CD14-positive monocyte (primary cell): Measurements from ENCODE around the gene SHISA6. TPM values are rescaled to one million over a fixed set of nuclear protein-coding genes. Genes with fewer than 3 reads are reported as not detected.

ENCODE experiments used
- DNase-seq, 3 donors: peaks; one replicate each; pipeline ENCODE4 v3.0.0-alpha.2; 2011 to 2022
- H2AFZ ChIP-seq: 2 replicates; pipeline ENCODE4 v1.6.0; 2012; ENCODE audit warnings: mild to moderate bottlenecking, low read depth, low read length, inconsistent platforms; ENCODE audit not compliant: insufficient read depth, poor library complexity, severe bottlenecking
- H3K27ac ChIP-seq, 2 donors: 1 replicate in 1 of 2; 2 replicates in 1 of 2; pipeline ENCODE4 v1.5.1; 2012 to 2013; ENCODE audit warnings: low read length in 2 of 2, control low read depth in 1 of 2, inconsistent platforms in 1 of 2, low read depth in 1 of 2, mild to moderate bottlenecking in 1 of 2
- H3K27me3 ChIP-seq, 2 donors: one replicate each; pipeline versions ENCODE4 v1.6.0 to v1.6.1; 2011 to 2013; ENCODE audit warnings: low read length in 2 of 2; ENCODE audit not compliant: control insufficient read depth in 2 of 2, insufficient read depth in 2 of 2
- H3K36me3 ChIP-seq, 2 donors: replicated peaks in 1 of 2; 1 replicate in 1 of 2; 2 replicates in 1 of 2; pipeline versions ENCODE4 v1.5.1 to v1.6.1; 2012 to 2013; ENCODE audit warnings: low read length in 2 of 2, control low read depth in 1 of 2, inconsistent platforms in 1 of 2, mild to moderate bottlenecking in 1 of 2; ENCODE audit not compliant: insufficient read depth in 2 of 2, control insufficient read depth in 1 of 2
- H3K4me1 ChIP-seq, 2 donors: 1 replicate in 1 of 2; 2 replicates in 1 of 2; pipeline versions ENCODE4 v1.5.1 to v1.6.1; 2012 to 2013; ENCODE audit warnings: low read length in 2 of 2, control low read depth in 1 of 2, inconsistent platforms in 1 of 2, mild to moderate bottlenecking in 1 of 2, moderate library complexity in 1 of 2; ENCODE audit not compliant: insufficient read depth in 2 of 2, control insufficient read depth in 1 of 2
- H3K4me2 ChIP-seq: replicated peaks from 2 replicates; pipeline ENCODE3; 2012; ENCODE audit warnings: low read length, moderate library complexity, mild to moderate bottlenecking; ENCODE audit not compliant: poor library complexity, severe bottlenecking; ENCODE audit errors: extremely low read depth
- H3K4me3 ChIP-seq, 3 experiments: fragments of 200-600 bp in 1 of 3; sonication (generic) in 1 of 3; replicated peaks in 1 of 3; 1 replicate in 2 of 3; 2 replicates in 1 of 3; pipeline ENCODE4 v1.5.1; 2011 to 2013; ENCODE audit warnings: low read length in 3 of 3, mild to moderate bottlenecking in 3 of 3, control low read depth in 2 of 3, low read depth in 2 of 3, inconsistent platforms in 1 of 3, moderate library complexity in 1 of 3
- H3K79me2 ChIP-seq: 2 replicates; pipeline ENCODE4 v1.6.0; 2012; ENCODE audit warnings: mild to moderate bottlenecking, control low read depth, inconsistent platforms, low read length, moderate library complexity; ENCODE audit not compliant: insufficient read depth
- H3K9ac ChIP-seq: 2 replicates; pipeline ENCODE4 v1.6.0; 2017; ENCODE audit warnings: low read length, mild to moderate bottlenecking; ENCODE audit not compliant: insufficient read depth, poor library complexity, severe bottlenecking
- H3K9me3 ChIP-seq, 2 donors: replicated peaks in 1 of 2; 1 replicate in 1 of 2; 2 replicates in 1 of 2; pipeline versions ENCODE4 v1.5.1 to v1.6.1; 2012 to 2013; ENCODE audit warnings: low read length in 2 of 2, control low read depth in 1 of 2; ENCODE audit not compliant: control insufficient read depth in 1 of 2, insufficient read depth in 1 of 2
- H4K20me1 ChIP-seq: 2 replicates; pipeline ENCODE4 v1.6.0; 2012; ENCODE audit warnings: mild to moderate bottlenecking, low read length, control low read depth, moderate library complexity; ENCODE audit not compliant: insufficient read depth
- H3K27ac Mint-ChIP-seq, 7 donors: one replicate each; pipeline ENCODE4 v1.8.0; 2020; ENCODE audit warnings: mild to moderate bottlenecking in 7 of 7, mixed read lengths in 7 of 7, moderate library complexity in 6 of 7, inconsistent platforms in 2 of 7
- H3K27me3 Mint-ChIP-seq, 3 donors: one replicate each; pipeline ENCODE4 v1.8.0; 2021 to 2022; ENCODE audit warnings: low read depth in 3 of 3, mild to moderate bottlenecking in 3 of 3, mixed read lengths in 3 of 3, moderate library complexity in 3 of 3, inconsistent platforms in 1 of 3
- H3K36me3 Mint-ChIP-seq, 2 donors: one replicate each; pipeline ENCODE4 v1.8.0; 2020; ENCODE audit warnings: mixed read lengths in 2 of 2, inconsistent platforms in 1 of 2, mild to moderate bottlenecking in 1 of 2
- H3K4me1 Mint-ChIP-seq: one replicate; pipeline ENCODE4 v1.8.0; 2020; ENCODE audit warnings: mild to moderate bottlenecking, mixed read lengths
- H3K4me3 Mint-ChIP-seq, 2 donors: one replicate each; pipeline ENCODE4 v1.8.0; 2020; ENCODE audit warnings: mild to moderate bottlenecking in 2 of 2, mixed read lengths in 2 of 2, moderate library complexity in 1 of 2
- H3K9me3 Mint-ChIP-seq, 7 donors: one replicate each; pipeline ENCODE4 v1.8.0; 2020 to 2022; ENCODE audit warnings: mixed read lengths in 7 of 7, mild to moderate bottlenecking in 6 of 7, moderate library complexity in 6 of 7, inconsistent platforms in 2 of 7
- WGBS: methylation state at CpG from one replicate; pipeline ENCODE4 v1.1.5; 2013; ENCODE audit warnings: missing lambda C conversion rate; ENCODE audit not compliant: insufficient coverage; 5-methylcytosine and 5-hydroxymethylcytosine counted together
- intact Hi-C, 2 donors: fragments of 100-400 bp; cut with micrococcal nuclease; formaldehyde crosslinking; loops; one replicate each; pipeline versions ENCODE4 v1.15.0 to v1.15.1; 2023
- polyA plus RNA-seq, 3 donors: library from polyadenylated mRNA; depleted of rRNA in 1 of 3; unstranded in 2 of 3; stranded (reverse) in 1 of 3; fragments of 300-500 nt in 2 of 3; fragments of >200 nt in 1 of 3; fragmentation: Illumina TruSeq in 2 of 3; gene quantifications; 1 replicate in 2 of 3; 2 replicates in 1 of 3; pipeline ENCODE4 v1.2.3, GENCODE V29; 2012 to 2021
- TF ChIP-seq, protein P1 (sequence below): fragments of 200-600 bp; IDR thresholded peaks from one replicate; pipeline ENCODE4 v1.8.0; 2022; ENCODE audit warnings: antibody characterized with exemption, mild to moderate bottlenecking

Gene SHISA6
- polyA plus RNA-seq, 3 donors: not detected

DNA sequence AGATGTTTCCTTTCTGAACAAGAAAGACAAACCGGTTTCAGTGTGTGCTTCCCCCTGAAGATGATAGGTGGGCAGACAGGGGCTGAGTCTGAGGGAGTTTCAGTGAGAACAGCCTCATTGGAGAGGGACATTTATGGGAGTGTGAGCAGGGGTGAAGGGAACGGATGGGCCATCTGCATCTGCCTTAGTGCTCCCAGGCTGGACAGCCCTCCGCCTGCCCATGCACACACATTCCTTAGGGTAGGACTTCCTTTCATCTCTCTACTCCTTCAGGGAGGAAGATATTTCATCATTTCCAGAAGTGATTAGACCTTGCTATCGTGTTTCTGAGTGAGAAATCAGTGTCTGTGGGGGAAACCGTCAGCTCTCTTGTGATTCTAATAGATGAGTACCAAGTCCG, 3.8 kb downstream of the SHISA6 start:
- Mint-ChIP-seq H3K9me3 (peaks cover 0 to 13% (median 3%) of the 10 kb centered on the region in 7 donors), H3K36me3 (no peaks in the 10 kb centered on the region), H3K4me3 (no peak overlapping the region), H3K27ac (no peak overlapping the region), H3K4me1 (no peaks in the 10 kb centered on the region), H3K27me3 (peaks cover 27 to 42% (median 28%) of the 10 kb centered on the region in 3 donors)
- Histone ChIP-seq H2AFZ (no peak overlapping the region), H3K36me3 (no peaks in the 10 kb centered on the region), H3K4me2 (no peak overlapping the region), H3K27me3 (peaks cover 12 to 35% of the 10 kb centered on the region in 2 donors), H3K27ac (no peak overlapping the region), H3K4me3 (no peak overlapping the region), H3K9me3 (peaks cover 0 to 11% of the 10 kb centered on the region in 2 donors), H3K79me2 (no peaks in the 10 kb centered on the region), H3K9ac (no peak overlapping the region), H4K20me1 (no peaks in the 10 kb centered on the region), H3K4me1 (no peaks in the 10 kb centered on the region)
- TF ChIP-seq, protein P1, sequence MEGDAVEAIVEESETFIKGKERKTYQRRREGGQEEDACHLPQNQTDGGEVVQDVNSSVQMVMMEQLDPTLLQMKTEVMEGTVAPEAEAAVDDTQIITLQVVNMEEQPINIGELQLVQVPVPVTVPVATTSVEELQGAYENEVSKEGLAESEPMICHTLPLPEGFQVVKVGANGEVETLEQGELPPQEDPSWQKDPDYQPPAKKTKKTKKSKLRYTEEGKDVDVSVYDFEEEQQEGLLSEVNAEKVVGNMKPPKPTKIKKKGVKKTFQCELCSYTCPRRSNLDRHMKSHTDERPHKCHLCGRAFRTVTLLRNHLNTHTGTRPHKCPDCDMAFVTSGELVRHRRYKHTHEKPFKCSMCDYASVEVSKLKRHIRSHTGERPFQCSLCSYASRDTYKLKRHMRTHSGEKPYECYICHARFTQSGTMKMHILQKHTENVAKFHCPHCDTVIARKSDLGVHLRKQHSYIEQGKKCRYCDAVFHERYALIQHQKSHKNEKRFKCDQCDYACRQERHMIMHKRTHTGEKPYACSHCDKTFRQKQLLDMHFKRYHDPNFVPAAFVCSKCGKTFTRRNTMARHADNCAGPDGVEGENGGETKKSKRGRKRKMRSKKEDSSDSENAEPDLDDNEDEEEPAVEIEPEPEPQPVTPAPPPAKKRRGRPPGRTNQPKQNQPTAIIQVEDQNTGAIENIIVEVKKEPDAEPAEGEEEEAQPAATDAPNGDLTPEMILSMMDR: no peak
- DNase-seq: no peak
- 40% methylated on average over 3 of the region's 6 CpGs for WGBS
- intact Hi-C loops: no loop called here

DNA sequence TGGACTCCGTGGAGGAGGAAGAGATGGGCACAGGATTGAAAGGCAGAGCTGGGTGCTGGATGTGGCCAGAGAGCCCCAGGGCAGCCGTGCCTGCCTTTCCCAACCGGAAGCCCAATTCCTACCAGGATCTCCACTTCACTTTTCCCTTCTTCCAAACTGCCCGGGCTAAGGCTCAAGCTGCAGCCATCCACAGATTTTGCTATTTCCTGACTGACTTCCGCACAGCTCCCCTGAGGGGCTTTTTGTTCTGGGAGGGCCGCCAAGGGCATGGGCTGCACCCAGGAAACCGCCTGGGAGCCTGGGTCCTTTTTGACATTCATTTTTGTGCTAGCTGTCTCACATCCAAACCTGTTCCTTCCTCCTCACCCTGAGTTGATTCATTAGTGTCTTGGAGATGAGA, 4.2 kb downstream of the SHISA6 start:
- no peak overlapping the region for H3K4me3 ChIP-seq
- no peak overlapping the region for H3K27ac ChIP-seq
- TF ChIP-seq, protein P1: no peak
- H3K36me3 ChIP-seq: no peaks in the 10 kb centered on the region
- H3K36me3 Mint-ChIP-seq: no peaks in the 10 kb centered on the region
- H3K27me3 ChIP-seq: peaks cover 10 to 31% of the 10 kb centered on the region in 2 donors
- no peak overlapping the region for H2AFZ ChIP-seq
- WGBS: 59% methylated on average over 5 of the region's 7 CpGs
- no peaks in the 10 kb centered on the region for H3K4me1 ChIP-seq
- H3K9me3 Mint-ChIP-seq: peaks cover 0 to 11% (median 3%) of the 10 kb centered on the region in 7 donors
- no peak for DNase-seq
- no peaks in the 10 kb centered on the region for H3K4me1 Mint-ChIP-seq
- peak overlapping the region in 1 of 2 donors; percentile 6 for H3K4me3 Mint-ChIP-seq
- intact Hi-C loops: no loop called here
- H3K27ac Mint-ChIP-seq: no peak overlapping the region
- H3K4me2 ChIP-seq: no peak overlapping the region
- H3K79me2 ChIP-seq: no peaks in the 10 kb centered on the region
- no peak overlapping the region for H3K9ac ChIP-seq
- peaks cover 24 to 38% (median 24%) of the 10 kb centered on the region in 3 donors for H3K27me3 Mint-ChIP-seq
- H3K9me3 ChIP-seq: peaks cover 0 to 11% of the 10 kb centered on the region in 2 donors
- H4K20me1 ChIP-seq: no peaks in the 10 kb centered on the region
